ENCODE measurements around the gene ANKRD13D.

The ANKRD13D gene

GRCh38 chr11:67289226-67289650 lies at the start of gene ANKRD13D:
Gene ANKRD13D (plus strand): TSS chr11:67289303. CDS start chr11:67289461, 158 bp downstream.
- H3K4me1 Mint-ChIP-seq = peaks cover 64% of the 10 kb centered on the region
- peak within 1 kb of the TSS; percentile 96 for H3K27ac Mint-ChIP-seq
- H3K36me3 Mint-ChIP-seq = peaks cover 95% of the 10 kb centered on the region
- H3K4me3 Mint-ChIP-seq = peak within 1 kb of the TSS; percentile 93
- no peaks in the 10 kb centered on the region for H3K9me3 Mint-ChIP-seq
- DNase-seq (ENCODE audit: low spot score in 2 of 2) (no peak), ATAC-seq (peak; percentile 45)

GRCh38 chr11:67239783-67240575 lies 49.1 kb upstream of the ANKRD13D start:
- DNase-seq (ENCODE audit: low spot score in 2 of 2) (peak; percentile 83 to 95), ATAC-seq (peak; percentile 94)
- Mint-ChIP-seq H3K4me3 (peak overlapping the region; percentile 98), H3K27ac (peak overlapping the region; percentile 98), H3K36me3 (peaks cover 73% of the 10 kb centered on the region), H3K4me1 (peaks cover 46% of the 10 kb centered on the region), H3K9me3 (no peaks in the 10 kb centered on the region)

GRCh38 chr11:67240576-67241389 lies 48.3 kb upstream of the ANKRD13D start:
- H3K36me3 Mint-ChIP-seq = peaks cover 73% of the 10 kb centered on the region
- ATAC-seq = peak; percentile 70
- H3K4me1 Mint-ChIP-seq = peaks cover 55% of the 10 kb centered on the region
- H3K27ac Mint-ChIP-seq = peak overlapping the region; percentile 98
- no peaks in the 10 kb centered on the region for H3K9me3 Mint-ChIP-seq
- H3K4me3 Mint-ChIP-seq = peak overlapping the region; percentile 98
- peak; percentile 60 to 92 for DNase-seq (ENCODE audit: low spot score in 2 of 2)

GRCh38 chr11:67242548-67242947 lies 46.6 kb upstream of the ANKRD13D start:
- no peaks in the 10 kb centered on the region for H3K9me3 Mint-ChIP-seq
- DNase-seq (ENCODE audit: low spot score in 2 of 2) = no peak
- peaks cover 80% of the 10 kb centered on the region for H3K36me3 Mint-ChIP-seq
- H3K4me3 Mint-ChIP-seq = peak overlapping the region; percentile 98
- peak overlapping the region; percentile 98 for H3K27ac Mint-ChIP-seq
- ATAC-seq = no peak
- peaks cover 59% of the 10 kb centered on the region for H3K4me1 Mint-ChIP-seq

- Mint-ChIP-seq H3K27ac (peak overlapping the region; percentile 98), H3K36me3 (peaks cover 85% of the 10 kb centered on the region), H3K9me3 (no peaks in the 10 kb centered on the region), H3K4me3 (peak overlapping the region; percentile 98), H3K4me1 (peaks cover 59% of the 10 kb centered on the region)
- no peak for ATAC-seq
- no peak for DNase-seq (ENCODE audit: low spot score in 2 of 2)
Measured at GRCh38 chr11:67243051-67243450, 46.1 kb upstream of the ANKRD13D start.

- Mint-ChIP-seq H3K9me3 (no peaks in the 10 kb centered on the region), H3K36me3 (peaks cover 100% of the 10 kb centered on the region), H3K4me1 (peaks cover 57% of the 10 kb centered on the region), H3K4me3 (no peak overlapping the region), H3K27ac (peak overlapping the region; percentile 89)
- ATAC-seq (no peak), DNase-seq (ENCODE audit: low spot score in 2 of 2) (no peak)
Measured at GRCh38 chr11:67245046-67245445, 44.1 kb upstream of the ANKRD13D start.

- Mint-ChIP-seq H3K9me3 (no peaks in the 10 kb centered on the region), H3K36me3 (peaks cover 100% of the 10 kb centered on the region), H3K4me1 (peaks cover 67% of the 10 kb centered on the region), H3K27ac (peak overlapping the region; percentile 68), H3K4me3 (no peak overlapping the region)
- no peak for ATAC-seq
- no peak for DNase-seq (ENCODE audit: low spot score in 2 of 2)
Measured at GRCh38 chr11:67247946-67248550, 41.1 kb upstream of the ANKRD13D start.

- no peaks in the 10 kb centered on the region for H3K9me3 Mint-ChIP-seq
- H3K27ac Mint-ChIP-seq = peak overlapping the region; percentile 68
- ATAC-seq (no peak), DNase-seq (ENCODE audit: low spot score in 2 of 2) (no peak)
- H3K36me3 Mint-ChIP-seq = peaks cover 100% of the 10 kb centered on the region
- peaks cover 68% of the 10 kb centered on the region for H3K4me1 Mint-ChIP-seq
- no peak overlapping the region for H3K4me3 Mint-ChIP-seq
Measured at GRCh38 chr11:67248653-67249052, 40.5 kb upstream of the ANKRD13D start.

GRCh38 chr11:67250059-67251043 lies 38.8 kb upstream of the ANKRD13D start:
- Mint-ChIP-seq H3K9me3 (no peaks in the 10 kb centered on the region), H3K4me3 (no peak overlapping the region), H3K4me1 (peaks cover 71% of the 10 kb centered on the region), H3K36me3 (peaks cover 100% of the 10 kb centered on the region), H3K27ac (peak overlapping the region; percentile 68)
- DNase-seq (ENCODE audit: low spot score in 2 of 2) (no peak), ATAC-seq (no peak)

- no peak for DNase-seq (ENCODE audit: low spot score in 2 of 2)
- no peak for ATAC-seq
- no peak overlapping the region for H3K4me3 Mint-ChIP-seq
- peaks cover 68% of the 10 kb centered on the region for H3K4me1 Mint-ChIP-seq
- peak overlapping the region; percentile 29 for H3K27ac Mint-ChIP-seq
- peaks cover 100% of the 10 kb centered on the region for H3K36me3 Mint-ChIP-seq
- no peaks in the 10 kb centered on the region for H3K9me3 Mint-ChIP-seq
Measured at GRCh38 chr11:67251841-67252240, 37.3 kb upstream of the ANKRD13D start.

- H3K4me1 Mint-ChIP-seq = peaks cover 68% of the 10 kb centered on the region
- H3K4me3 Mint-ChIP-seq = no peak overlapping the region
- H3K36me3 Mint-ChIP-seq = peaks cover 100% of the 10 kb centered on the region
Measured at GRCh38 chr11:67252831-67253239, 36.3 kb upstream of the ANKRD13D start.

GRCh38 chr11:67253872-67254624 lies 35.1 kb upstream of the ANKRD13D start:
- H3K4me1 Mint-ChIP-seq = peaks cover 74% of the 10 kb centered on the region
- H3K9me3 Mint-ChIP-seq = no peaks in the 10 kb centered on the region
- no peak for DNase-seq (ENCODE audit: low spot score in 2 of 2)
- peaks cover 100% of the 10 kb centered on the region for H3K36me3 Mint-ChIP-seq
- H3K4me3 Mint-ChIP-seq = no peak overlapping the region
- peak overlapping the region; percentile 61 for H3K27ac Mint-ChIP-seq
- peak; percentile 52 for ATAC-seq

More at GRCh38 chr11:67252831-67253239, 36.3 kb upstream of the ANKRD13D start:
- H3K27ac Mint-ChIP-seq = peak overlapping the region; percentile 47
- ATAC-seq (peak; percentile 83), DNase-seq (ENCODE audit: low spot score in 2 of 2) (no peak)
- no peaks in the 10 kb centered on the region for H3K9me3 Mint-ChIP-seq

- no peak for ATAC-seq
- H3K27ac Mint-ChIP-seq = peak overlapping the region; percentile 61
- no peak for DNase-seq (ENCODE audit: low spot score in 2 of 2)
- peaks cover 72% of the 10 kb centered on the region for H3K4me1 Mint-ChIP-seq
- H3K9me3 Mint-ChIP-seq = no peaks in the 10 kb centered on the region
- H3K36me3 Mint-ChIP-seq = peaks cover 100% of the 10 kb centered on the region
- H3K4me3 Mint-ChIP-seq = no peak overlapping the region
Measured at GRCh38 chr11:67254798-67255197, 34.3 kb upstream of the ANKRD13D start.

GRCh38 chr11:67255353-67255752 lies 33.8 kb upstream of the ANKRD13D start:
- H3K4me1 Mint-ChIP-seq = peaks cover 68% of the 10 kb centered on the region
- DNase-seq (ENCODE audit: low spot score in 2 of 2) = no peak
- peaks cover 97% of the 10 kb centered on the region for H3K36me3 Mint-ChIP-seq
- no peaks in the 10 kb centered on the region for H3K9me3 Mint-ChIP-seq
- no peak overlapping the region for H3K4me3 Mint-ChIP-seq
- H3K27ac Mint-ChIP-seq = peak overlapping the region; percentile 61
- no peak for ATAC-seq
